HG02610 (cell line): ENCODE measurements around the gene POMP.
"Not testable (repeated sequence)": the region's sequence is repeated elsewhere in the genome, so short reads cannot be mapped to it uniquely, and the experiment has no call there.

Experiments
- ATAC-seq: cut with Tn5 transposase; IDR thresholded peaks from one replicate; pipeline ENCODE4 v1.9.1; 2021; ENCODE audit warnings: mild to moderate bottlenecking, moderate library complexity; ENCODE audit not compliant: unreplicated experiment

The POMP gene

DNA sequence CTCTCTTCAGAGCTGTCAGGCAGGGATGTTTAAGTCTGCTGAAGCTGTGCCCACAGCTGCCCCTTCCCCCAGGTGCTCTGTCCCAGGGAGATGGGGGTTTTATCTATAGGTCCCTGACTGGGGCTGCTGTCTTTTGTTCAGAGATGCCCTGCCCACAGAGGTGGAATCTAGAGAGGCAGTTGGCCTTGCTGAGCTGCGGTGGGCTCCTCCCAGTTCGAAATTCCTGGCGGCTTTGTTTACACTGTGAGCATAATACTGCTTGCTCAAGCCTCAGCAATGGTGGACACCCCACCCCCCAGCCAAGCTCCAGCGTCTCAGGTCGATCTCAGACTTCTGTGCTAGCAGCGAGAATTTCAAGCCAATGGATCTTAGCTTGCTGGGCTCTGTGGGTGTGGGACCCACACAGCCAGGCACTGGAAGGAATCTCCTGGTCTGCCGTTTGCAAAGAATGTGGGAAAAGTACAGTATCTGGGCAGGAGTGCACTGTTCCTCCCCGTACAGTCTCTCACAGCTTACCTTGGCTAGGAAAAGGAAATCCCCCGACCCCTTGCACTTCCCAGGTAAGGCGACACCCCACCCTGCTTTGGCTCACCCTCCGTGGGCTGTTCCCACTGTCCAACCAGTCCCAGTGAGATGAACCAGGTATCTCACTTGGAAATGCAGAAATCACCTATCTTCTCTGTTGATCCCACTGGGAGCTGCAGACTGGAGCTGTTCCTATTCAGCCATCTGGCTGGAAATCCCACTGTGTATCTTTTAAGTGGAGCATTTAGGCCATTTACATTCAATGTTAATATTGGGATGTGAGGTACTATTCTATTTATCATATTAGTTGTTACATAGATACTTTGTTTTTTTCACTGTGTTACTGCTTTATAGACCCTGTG, 34.9 kb downstream of the POMP start:
- not testable (repeated sequence) for ATAC-seq

DNA sequence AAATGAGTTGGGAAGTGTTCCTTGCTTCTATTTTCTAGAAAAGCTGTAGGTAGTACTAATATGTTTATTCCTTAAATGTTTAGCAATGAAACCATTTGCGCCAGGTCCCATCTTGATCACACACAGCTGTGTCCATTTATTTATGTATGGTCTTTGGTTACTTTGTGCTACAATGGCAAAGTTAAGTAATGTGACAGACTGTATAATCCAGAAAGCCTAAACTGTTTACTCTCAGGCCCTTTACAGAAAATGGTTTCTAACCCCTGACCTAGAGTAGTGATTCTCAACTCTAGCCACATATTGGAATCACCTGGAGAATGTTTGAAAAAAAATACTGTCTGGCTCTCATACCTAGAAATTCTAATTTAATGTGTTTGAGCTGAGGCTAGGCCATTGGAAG, 38.5 kb downstream of the POMP start:
- ATAC-seq, result no peak

DNA sequence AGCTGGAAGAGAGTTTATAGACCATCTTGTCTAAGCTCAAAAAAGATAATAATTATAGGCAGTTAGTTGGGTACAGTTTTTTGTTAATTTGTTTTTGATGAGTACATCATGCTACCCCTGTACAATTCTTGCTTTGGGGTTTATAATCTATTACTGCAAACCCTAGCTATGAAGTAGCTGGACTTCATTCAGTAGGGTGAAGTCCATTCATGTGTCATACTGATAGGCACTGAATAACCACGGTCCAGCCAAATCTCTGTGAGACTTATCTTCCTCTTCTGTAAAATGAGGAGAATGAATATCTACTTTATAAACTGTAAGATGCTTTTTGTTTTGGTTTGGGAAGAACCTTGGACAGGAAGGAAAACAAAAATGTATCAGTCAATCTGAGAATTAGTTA, 40.3 kb downstream of the POMP start:
- no peak for ATAC-seq

DNA sequence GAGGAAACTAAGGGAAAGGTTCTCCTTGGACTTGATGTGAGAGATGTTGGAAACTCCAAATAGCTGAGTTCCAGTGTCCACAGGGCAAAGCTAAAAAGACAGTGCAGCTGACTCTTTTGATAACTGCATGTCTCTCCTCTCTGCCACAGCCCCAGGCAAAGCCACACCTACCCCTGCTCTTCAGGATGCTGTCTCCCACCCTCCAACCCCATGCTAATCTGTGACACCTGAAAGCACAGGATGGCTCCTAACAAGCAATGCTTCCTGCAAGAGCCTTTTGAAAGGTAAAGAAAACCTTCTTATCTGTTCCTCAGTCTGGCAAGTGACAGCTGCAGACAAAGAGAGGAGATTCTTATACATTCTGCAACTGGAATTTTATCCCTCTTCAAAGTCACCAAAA, 45.4 kb downstream of the POMP start:
- ATAC-seq, result no peak

DNA sequence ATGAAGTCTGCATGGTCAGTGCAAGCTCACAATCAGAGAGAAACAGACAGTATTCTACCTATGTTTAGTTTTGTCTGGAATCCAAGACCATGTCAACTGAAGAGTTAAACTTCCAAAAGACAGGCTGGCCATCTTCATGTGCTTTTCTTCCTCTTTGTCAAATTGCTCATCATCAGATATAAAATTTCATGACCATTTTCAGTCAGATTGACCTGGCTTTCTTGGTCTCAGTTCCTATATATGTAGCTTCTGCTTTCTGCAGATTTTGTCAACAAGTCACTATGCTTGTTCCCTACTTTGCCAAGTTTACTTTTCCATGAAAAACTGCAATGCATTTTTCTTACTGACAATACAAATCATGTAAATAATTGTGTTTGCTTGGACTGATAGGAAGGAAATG, 46.0 kb downstream of the POMP start:
- no peak for ATAC-seq

DNA sequence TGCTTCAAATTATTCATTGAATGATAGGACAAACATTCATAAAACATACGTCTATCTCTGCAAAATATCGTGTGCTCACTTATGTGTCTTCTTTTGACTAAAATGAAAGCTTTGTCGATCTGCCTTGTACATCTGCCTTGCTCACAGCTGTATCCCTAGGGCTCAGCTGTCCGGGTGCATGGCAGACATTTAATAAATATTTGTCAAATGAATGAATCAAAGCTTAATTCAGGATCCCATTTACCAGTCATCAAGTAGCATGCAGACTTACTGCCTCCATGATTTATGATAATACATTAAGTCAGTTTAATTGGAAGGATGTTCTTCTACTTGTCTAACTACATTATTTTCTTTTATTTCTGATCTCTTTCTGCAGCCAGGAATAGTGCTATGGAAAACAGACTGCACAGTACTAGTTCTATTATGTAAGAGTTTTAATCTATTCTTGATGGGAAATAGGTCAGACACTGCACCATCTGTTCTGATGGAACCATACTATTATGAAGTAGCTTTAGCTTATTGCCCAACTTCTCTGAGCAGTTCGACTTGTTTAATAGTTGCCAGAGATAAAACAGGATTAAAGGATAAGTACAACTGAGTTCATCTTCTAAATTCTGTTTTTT, 46.6 kb downstream of the POMP start:
- no peak for ATAC-seq

DNA sequence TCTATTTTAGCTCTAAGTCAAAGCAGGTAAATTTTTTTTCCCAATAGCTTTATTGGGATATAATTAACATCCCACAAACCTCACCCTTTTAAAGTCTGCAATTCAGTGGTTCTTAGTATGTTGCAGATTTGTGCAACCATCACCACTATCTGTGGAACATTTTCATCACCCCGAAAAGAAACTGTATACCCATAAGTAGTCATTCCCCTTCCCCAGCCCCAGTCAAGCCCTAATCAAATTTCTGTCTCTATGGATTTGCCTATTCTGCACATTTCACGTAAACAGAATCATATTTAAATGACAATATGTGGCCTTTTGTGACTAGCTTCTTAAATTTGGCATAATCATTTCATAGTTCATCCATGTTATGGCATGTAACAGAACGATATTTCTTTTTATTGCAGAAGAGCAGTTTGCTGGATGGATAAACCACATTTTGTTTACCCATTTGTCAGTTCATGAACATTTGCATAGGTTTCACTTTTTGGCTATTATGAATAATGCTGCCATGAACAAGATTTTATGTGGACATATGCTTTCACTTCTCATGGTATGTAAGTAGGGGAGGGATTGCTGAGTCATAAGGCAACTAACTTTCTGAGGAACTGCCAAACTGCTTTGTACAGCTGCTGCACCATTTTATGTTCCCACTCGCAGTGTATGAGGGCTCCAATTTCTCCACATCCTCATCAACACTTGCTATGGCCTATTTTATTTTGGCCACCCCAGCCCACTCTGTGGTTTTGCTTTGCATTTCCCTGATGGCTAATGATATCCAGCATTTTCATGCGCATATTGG, 48.9 kb downstream of the POMP start:
- ATAC-seq, result peak; percentile 98

DNA sequence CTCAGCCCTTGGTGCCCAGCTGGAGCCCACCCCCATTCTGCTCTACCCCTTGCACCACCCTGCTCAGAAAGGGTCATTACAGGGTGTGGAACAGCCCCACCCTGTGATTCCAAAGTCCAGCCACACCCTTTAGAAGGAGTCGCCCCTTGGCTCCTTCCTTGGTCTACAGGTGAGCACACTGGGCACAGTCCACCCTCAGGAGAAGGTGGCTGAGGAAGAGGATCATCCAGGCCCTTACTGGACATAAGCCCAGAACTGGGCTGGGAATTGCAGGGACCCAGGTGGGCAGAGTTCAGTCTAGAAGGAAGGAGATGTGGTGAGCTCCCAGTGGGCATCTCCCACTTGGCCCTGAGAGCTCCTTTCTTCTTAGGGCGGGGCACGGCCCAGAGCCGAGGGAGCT, 51.2 kb downstream of the POMP start:
- no peak for ATAC-seq

DNA sequence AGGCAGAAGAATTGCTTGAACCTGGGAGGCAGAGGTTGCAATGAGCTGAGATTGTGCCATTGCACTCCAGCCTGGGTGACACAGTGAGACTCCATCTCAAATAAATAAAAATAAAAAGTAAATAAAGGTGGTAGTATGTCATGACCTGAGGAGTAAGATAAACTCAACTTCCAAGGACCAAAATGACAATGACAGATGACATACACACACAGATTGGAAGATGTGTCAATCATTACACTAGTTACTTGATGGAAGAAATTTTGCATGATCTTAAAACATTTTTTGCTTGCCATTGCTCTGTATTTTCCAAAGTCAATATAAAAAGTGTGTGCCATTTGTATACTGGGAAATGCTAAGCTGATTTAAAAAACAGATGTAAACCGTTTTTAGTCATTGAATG, 55.7 kb downstream of the POMP start:
- no peak for ATAC-seq

DNA sequence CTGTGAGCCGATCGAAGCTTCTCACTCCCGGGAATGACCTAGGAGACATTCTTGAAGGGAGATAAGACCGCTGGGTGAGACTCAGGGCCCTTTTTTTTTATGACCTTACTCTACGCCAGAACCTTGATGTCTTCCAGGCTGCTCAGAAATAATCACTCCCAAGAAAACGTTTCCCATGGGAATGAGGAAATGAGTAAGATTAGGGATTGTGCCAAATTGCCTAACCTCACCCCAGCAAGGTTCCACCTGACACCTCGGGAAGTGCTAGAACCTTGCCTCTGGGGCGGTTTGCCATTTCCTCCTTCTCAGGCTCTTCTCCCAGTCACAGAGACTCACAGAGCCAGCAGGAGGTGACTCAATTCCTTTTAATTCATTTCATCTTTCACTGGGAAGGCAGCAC, 57.6 kb downstream of the POMP start:
- no peak for ATAC-seq

DNA sequence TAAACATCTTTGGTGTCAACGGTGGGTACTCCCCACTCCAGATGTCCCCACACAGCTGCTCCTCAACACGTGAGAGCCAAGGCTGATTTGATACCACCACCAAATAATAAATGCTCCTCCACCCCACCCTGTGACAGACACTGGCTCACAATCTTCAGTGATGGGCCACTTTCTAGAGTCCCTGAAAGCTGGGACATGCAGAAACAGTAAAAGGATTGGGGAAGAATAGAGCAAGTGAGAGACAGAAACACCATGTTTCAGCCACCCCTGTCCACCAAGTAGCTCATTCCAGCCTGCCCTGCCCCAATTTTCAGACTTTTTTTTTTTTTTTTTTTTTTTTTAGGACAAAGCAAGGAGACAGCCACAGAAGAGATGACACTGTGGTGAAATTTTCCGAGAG, 58.2 kb downstream of the POMP start:
- ATAC-seq, result no peak

DNA sequence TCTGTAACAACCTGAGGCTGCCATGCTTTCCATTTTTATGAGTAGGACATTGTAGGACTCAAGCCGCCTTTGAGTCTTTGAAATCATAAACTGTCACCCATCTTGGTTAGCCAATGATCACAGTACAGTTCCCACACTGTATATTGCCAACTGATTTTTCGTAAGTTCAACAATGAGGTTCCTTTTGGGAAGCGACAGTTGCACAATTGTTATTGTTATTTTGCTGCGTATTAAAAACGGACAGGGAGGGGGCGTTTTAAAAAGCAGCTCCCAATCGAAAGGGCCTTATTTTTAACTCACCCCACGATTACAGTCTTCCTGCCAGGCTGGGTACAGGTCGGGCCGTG, 59.2 kb downstream of the POMP start:
- no peak for ATAC-seq

DNA sequence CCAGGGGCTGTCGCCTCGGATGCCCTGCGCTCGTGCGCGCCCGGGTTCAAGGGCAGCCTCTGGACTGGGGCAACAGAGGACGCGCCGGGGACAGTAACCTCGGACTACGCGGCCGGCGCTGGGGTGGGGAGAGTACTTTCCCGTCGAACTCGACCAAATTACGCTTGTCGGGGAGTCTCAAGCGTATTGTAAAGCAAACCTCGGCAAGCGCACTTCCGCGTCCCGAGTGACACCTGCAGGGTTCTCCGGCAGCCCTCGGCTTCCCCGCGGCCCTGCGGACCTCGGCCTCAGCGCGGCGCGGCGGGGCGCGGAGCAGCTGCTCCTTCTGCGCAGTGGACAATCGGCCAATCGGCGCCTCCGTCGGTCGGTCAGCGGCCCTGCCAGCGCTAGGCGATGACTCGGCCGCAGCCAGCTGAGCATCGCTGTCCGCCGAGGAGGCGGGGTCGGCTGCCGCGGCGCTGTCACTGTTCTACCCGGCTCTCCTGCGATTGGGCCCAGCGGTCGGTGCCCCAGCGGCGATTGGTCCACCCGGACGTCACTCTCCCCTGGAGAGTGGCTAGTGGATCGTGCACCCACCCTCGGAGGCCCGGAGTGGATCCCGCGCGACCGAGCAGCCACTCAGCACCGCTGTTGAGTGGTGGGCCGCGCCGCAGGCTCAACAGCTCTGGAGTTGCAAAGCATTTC, 59.8 kb downstream of the POMP start, which contains the start of gene SLC46A3:
SLC46A3 (minus strand) TSS at position 428 of the 684 bp plus-strand sequence. CDS start 972 bp downstream, outside the sequence.
- peak; percentile 100 for ATAC-seq

DNA sequence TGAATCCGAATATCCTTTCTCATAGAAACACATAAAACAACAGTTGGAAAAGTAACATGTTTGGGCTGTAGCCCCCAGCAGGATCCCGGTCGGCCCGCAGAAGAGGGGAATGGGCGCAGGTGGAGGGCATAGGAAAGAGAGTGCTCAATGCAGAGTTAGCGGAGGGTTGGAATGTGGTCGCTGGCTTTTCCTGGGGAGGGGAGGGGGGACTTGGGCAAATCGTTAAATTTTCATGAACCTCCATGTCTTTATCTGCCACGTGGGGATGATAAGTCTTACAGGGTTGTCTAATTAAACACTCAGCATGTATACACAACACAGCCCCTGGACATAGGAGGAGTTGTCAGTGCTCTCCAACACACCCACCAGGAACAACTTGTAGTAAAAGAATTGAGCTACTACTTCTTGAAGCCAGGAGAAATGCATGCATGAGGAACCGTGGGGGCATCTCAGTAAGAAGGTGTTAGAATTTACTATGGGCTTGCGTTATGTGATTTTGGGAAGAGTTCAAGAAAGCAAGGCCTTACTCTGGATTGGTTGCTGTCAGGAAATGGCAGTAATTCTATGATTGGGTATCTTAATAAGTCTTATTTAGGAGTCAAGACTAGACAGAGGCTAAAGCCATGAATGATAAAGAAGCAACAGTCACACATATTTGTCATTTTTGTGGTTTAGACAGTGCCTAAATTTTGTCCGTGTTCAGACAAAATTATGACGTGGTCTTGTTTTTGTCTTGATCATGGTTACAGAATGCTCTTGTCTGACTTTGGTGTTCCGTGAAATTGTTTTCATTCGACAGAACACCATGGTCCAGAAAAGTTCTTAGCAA, 60.5 kb downstream of the POMP start:
- peak; percentile 3 for ATAC-seq

DNA sequence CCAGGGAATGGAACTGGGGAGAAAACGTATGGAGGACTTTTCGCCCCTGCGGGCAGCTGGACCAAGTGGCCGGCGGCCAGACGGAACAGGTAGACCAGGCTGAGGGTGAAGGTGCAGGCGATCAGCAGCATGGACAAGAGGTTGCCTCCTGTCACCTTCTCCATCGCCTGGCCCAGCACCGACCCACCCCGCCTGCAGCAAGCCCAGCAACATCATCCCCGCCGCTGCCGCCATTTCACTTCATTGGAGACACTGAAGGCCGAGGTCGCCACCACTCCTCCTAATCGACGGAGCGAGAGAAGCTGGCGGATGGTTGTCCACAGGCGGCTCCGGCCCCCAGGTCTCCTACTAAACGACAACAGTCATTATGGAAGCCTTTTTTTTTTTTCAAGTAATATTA, 64.9 kb downstream of the POMP start:
- no peak for ATAC-seq

DNA sequence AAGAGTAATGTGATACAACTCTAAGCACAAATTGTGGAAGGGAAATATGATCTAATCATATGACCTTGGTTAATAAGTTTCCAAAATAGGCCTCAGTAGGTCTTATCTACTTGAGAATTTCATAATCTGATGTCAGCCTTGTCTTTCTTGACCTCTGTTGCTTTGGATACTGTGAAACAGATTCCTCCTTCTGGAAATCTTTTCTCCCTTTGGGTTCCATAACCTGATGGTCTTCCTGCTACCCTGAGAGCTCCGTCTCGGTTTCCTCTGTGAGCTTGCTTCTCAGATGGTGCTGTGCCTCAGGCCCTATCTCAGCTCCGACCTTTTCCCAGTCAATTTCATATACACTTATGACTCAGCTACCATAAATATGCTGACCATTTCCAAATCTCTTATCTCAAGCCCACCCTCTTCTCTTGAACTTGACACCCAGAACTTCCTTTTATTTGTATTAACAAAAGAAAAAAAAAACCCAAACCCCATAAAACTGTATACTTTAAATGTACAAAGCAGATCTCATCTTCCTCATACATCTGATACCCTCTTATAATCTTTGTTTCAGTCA, 66.2 kb downstream of the POMP start:
- ATAC-seq, result no peak
